Coronary artery (tissue), 2 donors: ENCODE data around the gene CECR2.

Experiments used
- DNase-seq: peaks from one replicate; pipeline ENCODE4 v3.0.0-alpha.2; 2017; ENCODE audit warnings: low spot score
- H3K27ac ChIP-seq, 2 donors: fragments of 200-600 bp; sonication (generic); one replicate each; pipeline ENCODE4 v1.5.1; 2016 to 2019
- H3K4me3 ChIP-seq: fragments of 200-600 bp; sonication (generic); 2 replicates; pipeline ENCODE4 v1.5.1; 2016; ENCODE audit warnings: mild to moderate bottlenecking, moderate library complexity
- TF ChIP-seq, protein P1 (sequence below): fragments of 200-600 bp; sonication (generic); IDR thresholded peaks from one replicate; pipeline ENCODE4 v1.5.1; 2019; ENCODE audit warnings: antibody characterized with exemption

Gene CECR2

GRCh38 chr22:17371448-17371847, 2.2 kb downstream of the CECR2 start:
- H3K27ac ChIP-seq = no peak overlapping the region

DNA sequence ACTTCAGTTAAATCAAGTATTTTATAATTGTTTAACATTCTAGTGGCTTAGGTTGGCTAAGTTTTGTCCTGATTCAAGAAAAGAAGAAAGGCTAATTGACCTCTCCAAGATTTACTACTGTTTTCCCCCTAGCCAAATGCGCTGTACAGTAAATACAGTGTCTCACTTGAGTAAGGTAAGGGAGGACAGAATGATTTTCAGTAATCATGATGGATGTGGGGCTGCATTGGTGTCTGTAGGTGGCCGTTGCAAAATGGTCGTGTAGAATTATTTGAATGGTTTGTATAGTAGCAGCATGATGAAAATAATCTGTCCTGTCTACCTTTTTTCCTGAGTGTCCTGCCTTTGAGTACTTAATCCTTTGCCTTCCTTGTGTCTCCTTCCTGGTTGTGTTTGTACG, 4.6 kb downstream of the CECR2 start:
- Histone ChIP-seq H3K27ac (no peak overlapping the region), H3K4me3 (no peak overlapping the region)
- no peak for DNase-seq
- TF ChIP-seq, protein P1, sequence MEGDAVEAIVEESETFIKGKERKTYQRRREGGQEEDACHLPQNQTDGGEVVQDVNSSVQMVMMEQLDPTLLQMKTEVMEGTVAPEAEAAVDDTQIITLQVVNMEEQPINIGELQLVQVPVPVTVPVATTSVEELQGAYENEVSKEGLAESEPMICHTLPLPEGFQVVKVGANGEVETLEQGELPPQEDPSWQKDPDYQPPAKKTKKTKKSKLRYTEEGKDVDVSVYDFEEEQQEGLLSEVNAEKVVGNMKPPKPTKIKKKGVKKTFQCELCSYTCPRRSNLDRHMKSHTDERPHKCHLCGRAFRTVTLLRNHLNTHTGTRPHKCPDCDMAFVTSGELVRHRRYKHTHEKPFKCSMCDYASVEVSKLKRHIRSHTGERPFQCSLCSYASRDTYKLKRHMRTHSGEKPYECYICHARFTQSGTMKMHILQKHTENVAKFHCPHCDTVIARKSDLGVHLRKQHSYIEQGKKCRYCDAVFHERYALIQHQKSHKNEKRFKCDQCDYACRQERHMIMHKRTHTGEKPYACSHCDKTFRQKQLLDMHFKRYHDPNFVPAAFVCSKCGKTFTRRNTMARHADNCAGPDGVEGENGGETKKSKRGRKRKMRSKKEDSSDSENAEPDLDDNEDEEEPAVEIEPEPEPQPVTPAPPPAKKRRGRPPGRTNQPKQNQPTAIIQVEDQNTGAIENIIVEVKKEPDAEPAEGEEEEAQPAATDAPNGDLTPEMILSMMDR = no peak

More at GRCh38 chr22:17371448-17371847, 2.2 kb downstream of the CECR2 start:
- peak overlapping the region; percentile 82 for H3K4me3 ChIP-seq
- DNase-seq = no peak
- TF ChIP-seq, protein P1 = no peak

DNA sequence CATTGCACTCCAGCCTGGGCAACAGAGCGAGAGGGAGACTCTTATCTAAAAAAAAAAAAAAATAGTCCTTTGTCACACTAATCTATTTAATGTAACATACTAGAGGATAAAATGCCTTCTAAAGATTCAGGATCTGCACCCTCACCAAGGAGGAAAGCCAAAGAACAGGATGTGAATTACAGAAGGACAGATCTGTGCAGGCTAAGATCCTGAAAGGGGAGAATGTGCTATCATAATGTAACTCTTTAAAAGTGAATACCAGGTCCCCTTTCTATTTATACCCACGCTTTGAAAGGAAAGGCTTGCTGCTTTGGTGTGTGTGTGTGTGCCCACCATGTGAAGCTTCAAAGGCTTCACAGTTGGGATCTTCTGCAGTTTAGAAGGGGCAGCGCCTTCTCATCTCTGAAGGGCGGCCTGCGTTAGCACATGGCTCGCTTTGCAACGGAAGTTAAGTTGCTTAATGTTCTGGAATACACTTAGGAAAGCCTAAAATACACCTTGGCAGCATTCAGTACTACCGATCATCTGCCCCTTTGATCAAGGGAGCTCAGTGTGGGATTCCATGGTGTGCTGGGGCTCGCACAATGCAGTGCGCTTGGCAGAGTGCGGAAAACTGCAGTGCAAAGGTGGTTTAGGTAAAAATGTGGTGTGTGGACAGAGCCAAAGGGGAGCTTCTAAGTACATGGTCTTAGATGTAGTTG, 6.8 kb downstream of the CECR2 start:
- Histone ChIP-seq H3K4me3 (no peak overlapping the region), H3K27ac (no peak overlapping the region)
- DNase-seq = no peak
- TF ChIP-seq, protein P1 = no peak

DNA sequence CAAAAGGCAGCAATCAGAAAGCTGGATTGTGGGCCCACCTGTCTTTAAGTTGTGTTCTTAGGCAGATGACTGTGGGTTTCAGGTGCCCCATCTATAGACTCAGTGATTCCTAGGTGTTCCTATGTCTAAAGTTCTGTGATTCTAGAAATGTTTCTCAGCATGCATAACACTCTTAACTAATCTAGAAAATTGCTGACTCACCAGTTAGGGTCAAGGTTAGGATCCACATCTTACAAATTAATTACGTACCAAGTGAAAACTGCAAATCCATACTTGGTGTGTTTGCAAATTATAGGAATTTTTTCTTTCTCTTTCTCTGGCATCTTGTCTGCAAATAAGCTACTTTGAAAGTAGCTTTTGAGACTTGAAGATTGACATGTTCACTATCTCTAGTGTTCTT, 7.7 kb downstream of the CECR2 start:
- TF ChIP-seq, protein P1 = no peak
- no peak overlapping the region for H3K27ac ChIP-seq
- H3K4me3 ChIP-seq = no peak overlapping the region
- DNase-seq = no peak

DNA sequence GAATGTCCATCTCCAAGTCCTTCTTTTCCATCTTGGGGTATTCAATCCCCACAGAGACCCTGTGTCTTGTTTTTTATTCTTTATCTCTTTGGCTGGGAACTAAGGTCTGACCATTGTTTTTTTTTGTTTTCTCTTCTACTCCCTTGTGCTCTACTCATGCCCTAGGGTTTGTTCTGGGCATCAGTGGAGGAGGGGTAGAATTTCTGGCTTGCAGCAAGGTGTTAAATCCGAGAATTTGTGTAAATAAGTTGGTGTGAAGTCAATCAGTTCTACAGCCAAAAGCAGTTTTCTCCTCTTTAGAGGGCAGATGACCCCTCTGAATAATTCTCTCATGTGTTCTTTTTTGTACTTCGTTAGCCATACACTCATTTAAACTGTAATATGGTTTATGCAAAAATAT, 10.7 kb downstream of the CECR2 start:
- H3K4me3 ChIP-seq = no peak overlapping the region
- TF ChIP-seq, protein P1 = no peak
- no peak overlapping the region for H3K27ac ChIP-seq

DNA sequence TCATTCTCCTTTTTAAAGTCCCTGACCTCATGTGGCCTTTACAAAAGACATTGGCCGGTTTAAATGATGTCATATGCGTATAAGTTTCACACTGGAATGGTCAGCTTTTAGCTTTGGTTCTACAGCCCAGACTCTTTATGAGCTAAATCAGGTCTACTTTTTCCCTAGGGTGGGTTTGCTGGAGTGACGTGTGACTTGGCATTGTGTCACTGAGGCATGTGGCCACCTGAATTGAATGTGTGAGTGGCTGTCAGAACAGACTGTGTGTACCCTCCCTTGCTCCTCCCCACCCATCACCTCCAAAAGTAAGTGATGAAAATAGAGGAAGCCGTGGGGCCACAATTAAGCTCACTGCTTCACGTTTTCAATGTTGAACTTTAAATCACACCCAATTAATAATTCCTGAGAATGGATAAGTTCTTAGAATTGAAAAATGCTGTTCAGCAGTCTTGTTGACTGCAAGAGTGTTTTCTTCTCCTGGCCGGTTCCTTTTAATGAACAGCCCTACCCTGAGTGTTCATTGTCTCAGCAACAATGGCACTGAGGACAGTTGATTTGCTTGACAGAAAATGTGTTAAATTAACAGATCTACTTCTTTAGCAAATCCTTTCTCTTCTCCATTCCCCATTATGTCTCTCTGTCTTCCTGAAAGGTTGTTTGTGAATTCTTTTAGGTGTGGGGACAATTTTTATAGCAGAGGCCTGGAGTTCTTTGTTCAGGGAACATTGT, 11.3 kb downstream of the CECR2 start:
- Histone ChIP-seq H3K27ac (no peak overlapping the region), H3K4me3 (no peak overlapping the region)
- DNase-seq = no peak
- TF ChIP-seq, protein P1 = no peak

More for the DNA sequence above, 10.7 kb downstream of the CECR2 start:
- DNase-seq = no peak
